ENCODE measurements around the gene LNX1.

LNX1 gene

DNA sequence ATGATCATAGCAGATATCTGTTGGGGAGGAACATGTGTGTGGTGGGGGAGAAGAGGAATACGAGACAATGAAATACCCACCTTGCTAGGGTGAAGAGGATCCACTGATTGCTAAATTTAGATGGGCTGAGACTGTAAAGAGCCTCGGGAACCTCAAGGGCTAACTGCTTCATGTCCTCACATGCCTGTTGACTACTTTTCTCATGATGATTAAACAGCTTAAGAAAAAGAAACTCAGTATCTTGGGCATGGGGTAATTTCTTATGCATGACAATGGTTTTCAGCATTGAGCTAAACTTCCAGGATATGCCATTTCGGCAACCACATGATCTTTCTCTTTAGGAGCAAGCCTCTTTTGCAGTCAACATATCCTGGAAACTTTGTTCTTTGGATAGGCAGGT lies 3.9 kb upstream of the LNX1 start:
- DNase-seq (ENCODE audit: low read depth) = no peak
- TF ChIP-seq, protein P1, sequence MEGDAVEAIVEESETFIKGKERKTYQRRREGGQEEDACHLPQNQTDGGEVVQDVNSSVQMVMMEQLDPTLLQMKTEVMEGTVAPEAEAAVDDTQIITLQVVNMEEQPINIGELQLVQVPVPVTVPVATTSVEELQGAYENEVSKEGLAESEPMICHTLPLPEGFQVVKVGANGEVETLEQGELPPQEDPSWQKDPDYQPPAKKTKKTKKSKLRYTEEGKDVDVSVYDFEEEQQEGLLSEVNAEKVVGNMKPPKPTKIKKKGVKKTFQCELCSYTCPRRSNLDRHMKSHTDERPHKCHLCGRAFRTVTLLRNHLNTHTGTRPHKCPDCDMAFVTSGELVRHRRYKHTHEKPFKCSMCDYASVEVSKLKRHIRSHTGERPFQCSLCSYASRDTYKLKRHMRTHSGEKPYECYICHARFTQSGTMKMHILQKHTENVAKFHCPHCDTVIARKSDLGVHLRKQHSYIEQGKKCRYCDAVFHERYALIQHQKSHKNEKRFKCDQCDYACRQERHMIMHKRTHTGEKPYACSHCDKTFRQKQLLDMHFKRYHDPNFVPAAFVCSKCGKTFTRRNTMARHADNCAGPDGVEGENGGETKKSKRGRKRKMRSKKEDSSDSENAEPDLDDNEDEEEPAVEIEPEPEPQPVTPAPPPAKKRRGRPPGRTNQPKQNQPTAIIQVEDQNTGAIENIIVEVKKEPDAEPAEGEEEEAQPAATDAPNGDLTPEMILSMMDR (conservative IDR thresholded peaks at IDR 0.05; ENCODE audit: control insufficient read depth, insufficient read depth, low read depth, low read length) = no peak
- H3K4me3 ChIP-seq (ENCODE audit: control insufficient read depth, low read depth, low read length) = no peak overlapping the region

DNA sequence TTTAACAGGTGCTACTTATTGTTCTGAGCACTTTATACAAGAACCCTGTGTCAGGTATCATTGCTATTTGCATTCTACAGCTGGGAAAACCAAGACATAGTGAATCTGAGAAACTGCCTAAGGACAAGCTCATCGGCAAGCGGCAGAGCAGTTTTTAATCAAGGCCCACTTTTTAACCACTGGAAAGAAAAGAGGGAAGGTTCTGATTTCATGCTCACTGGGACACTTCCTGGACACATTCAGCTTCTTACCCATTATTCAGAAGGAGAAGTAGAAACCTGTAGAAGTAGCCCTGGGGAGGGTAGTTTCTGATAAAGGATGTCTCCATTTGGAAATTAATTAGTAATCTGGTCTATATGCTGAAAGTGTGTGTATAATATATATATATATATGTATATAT lies 2.5 kb upstream of the LNX1 start:
- H3K4me3 ChIP-seq (ENCODE audit: control insufficient read depth, low read depth, low read length) = no peak overlapping the region
- no peak for DNase-seq (ENCODE audit: low read depth)
- TF ChIP-seq, protein P1 (conservative IDR thresholded peaks at IDR 0.05; ENCODE audit: control insufficient read depth, insufficient read depth, low read depth, low read length) = no peak

DNA sequence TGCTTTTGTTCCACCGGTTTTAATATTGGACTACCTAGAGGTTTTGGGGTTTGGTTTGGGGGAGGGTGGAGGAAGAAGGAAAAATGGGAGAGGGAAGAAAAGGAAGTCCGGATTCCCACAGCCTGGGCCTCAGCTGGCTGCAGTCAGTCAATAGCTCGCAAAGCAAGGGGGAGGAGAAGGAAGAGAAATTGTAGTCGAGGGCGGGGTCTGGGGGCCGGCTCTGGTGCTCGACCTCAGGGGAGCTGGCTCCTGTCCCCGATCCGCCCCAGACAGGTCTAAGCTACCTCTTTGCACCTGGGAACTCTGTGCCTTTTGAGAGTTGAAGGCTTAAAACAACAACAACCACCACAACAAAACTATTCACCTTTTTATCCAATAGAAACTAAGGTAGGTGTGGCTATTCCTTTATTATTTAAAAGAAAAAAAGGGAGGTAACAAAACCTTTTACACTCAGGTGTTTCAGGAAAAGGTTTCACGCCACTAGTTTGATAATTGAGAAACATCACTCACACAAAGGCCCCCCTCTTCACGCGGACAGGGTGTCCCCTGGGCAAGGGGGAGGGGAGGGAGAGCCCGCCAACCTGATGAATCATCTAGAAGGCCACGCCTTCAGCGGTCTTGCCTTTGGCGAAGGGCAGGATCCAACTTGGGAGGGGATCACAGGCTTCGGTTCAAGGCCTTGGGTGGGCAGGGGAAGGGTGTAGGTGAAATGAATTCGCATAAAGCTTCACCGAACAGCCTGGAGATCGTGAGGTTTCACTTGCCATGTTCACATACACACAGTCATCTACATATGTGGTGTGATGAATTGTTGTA lies 1.6 kb upstream of the LNX1 start:
- peak overlapping the region; percentile 29 for H3K4me3 ChIP-seq (ENCODE audit: control insufficient read depth, low read depth, low read length)
- DNase-seq (ENCODE audit: low read depth) = peak; percentile 41
- TF ChIP-seq, protein P1 (conservative IDR thresholded peaks at IDR 0.05; ENCODE audit: control insufficient read depth, insufficient read depth, low read depth, low read length) = no peak

DNA sequence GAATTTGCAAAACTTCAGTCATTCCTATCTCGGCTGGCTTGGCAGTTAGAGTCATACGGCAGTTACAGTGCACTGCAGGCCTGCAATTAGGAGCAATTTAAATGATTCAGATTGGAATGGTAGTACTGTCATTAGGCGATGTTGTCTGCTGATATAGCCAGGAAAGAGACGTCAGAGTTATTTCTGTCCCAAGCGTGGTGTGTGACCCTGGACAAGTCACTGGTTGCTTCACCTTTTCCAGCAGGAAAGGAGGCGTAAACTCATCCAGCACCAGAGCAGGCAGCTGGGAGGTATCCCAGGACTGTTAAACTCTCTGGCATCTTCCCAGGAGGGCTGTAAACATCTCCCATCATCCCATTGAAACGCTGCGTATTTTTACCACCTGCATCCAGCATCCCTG lies 836 bp upstream of the LNX1 start:
- no peak overlapping the region for H3K4me3 ChIP-seq (ENCODE audit: control insufficient read depth, low read depth, low read length)
- TF ChIP-seq, protein P1 (conservative IDR thresholded peaks at IDR 0.05; ENCODE audit: control insufficient read depth, insufficient read depth, low read depth, low read length) = no peak
- DNase-seq (ENCODE audit: low read depth) = peak; percentile 21

DNA sequence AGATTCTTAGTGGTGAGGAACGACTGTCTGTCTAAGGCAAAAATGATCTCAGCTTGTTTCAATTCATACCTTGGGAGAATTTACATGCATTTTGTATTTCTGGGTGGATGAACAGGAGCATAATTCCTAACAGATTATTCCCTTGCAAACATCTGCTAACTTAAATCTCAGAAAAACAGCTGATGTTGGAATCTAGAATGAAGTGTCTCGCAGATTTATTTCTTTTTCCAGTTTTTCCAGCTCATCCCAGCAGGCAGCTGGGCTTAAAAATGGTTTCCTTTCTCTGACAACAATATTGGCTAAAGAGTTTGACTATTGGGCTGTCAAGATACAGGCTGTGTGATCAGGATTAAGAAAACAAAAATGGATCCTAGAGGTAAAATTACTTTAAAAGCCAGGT lies 1.1 kb downstream of the LNX1 start:
- H3K4me3 ChIP-seq (ENCODE audit: control insufficient read depth, low read depth, low read length) = no peak overlapping the region
- DNase-seq (ENCODE audit: low read depth) = no peak
- TF ChIP-seq, protein P1 (conservative IDR thresholded peaks at IDR 0.05; ENCODE audit: control insufficient read depth, insufficient read depth, low read depth, low read length) = no peak

DNA sequence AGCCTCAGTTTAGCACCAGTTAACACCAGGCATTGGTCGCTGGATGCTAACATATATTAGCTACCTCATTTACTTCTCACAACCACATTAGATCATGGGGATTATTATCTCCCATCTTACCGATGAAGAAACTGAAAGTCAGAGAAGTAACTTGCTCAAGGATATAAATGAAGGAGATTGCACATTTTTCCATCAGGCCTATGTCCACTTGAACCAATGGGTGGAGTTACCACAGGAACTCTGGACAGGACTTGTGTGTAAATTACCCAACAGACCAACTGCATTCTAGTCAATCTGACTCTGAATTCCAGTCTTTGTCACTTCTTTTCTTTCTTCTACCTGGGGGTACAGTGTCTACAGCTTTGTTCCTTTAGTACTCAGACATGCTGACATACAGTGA lies 1.8 kb downstream of the LNX1 start:
- TF ChIP-seq, protein P1 (conservative IDR thresholded peaks at IDR 0.05; ENCODE audit: control insufficient read depth, insufficient read depth, low read depth, low read length) = no peak
- no peak for DNase-seq (ENCODE audit: low read depth)

More for the DNA sequence above, 1.8 kb downstream of the LNX1 start:
- H3K4me3 ChIP-seq (ENCODE audit: control insufficient read depth, low read depth, low read length) = no peak overlapping the region

All from fibroblast of mammary gland (primary cell).